GM12801 (cell line): ENCODE measurements around the gene HBD.

Source experiments
- TF ChIP-seq, protein P1 (sequence below): IDR thresholded peaks from one replicate; pipeline ENCODE4 v1.5.1; 2011; ENCODE audit warnings: control low read depth; ENCODE audit not compliant: insufficient read length; ENCODE audit errors: extremely low read depth

Gene HBD

GRCh38 chr11:5277807-5278382, 43.6 kb upstream of the HBD start:
- TF ChIP-seq, protein P1, sequence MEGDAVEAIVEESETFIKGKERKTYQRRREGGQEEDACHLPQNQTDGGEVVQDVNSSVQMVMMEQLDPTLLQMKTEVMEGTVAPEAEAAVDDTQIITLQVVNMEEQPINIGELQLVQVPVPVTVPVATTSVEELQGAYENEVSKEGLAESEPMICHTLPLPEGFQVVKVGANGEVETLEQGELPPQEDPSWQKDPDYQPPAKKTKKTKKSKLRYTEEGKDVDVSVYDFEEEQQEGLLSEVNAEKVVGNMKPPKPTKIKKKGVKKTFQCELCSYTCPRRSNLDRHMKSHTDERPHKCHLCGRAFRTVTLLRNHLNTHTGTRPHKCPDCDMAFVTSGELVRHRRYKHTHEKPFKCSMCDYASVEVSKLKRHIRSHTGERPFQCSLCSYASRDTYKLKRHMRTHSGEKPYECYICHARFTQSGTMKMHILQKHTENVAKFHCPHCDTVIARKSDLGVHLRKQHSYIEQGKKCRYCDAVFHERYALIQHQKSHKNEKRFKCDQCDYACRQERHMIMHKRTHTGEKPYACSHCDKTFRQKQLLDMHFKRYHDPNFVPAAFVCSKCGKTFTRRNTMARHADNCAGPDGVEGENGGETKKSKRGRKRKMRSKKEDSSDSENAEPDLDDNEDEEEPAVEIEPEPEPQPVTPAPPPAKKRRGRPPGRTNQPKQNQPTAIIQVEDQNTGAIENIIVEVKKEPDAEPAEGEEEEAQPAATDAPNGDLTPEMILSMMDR: no peak

GRCh38 chr11:5276697-5277096, 42.4 kb upstream of the HBD start:
- TF ChIP-seq, protein P1: no peak

DNA sequence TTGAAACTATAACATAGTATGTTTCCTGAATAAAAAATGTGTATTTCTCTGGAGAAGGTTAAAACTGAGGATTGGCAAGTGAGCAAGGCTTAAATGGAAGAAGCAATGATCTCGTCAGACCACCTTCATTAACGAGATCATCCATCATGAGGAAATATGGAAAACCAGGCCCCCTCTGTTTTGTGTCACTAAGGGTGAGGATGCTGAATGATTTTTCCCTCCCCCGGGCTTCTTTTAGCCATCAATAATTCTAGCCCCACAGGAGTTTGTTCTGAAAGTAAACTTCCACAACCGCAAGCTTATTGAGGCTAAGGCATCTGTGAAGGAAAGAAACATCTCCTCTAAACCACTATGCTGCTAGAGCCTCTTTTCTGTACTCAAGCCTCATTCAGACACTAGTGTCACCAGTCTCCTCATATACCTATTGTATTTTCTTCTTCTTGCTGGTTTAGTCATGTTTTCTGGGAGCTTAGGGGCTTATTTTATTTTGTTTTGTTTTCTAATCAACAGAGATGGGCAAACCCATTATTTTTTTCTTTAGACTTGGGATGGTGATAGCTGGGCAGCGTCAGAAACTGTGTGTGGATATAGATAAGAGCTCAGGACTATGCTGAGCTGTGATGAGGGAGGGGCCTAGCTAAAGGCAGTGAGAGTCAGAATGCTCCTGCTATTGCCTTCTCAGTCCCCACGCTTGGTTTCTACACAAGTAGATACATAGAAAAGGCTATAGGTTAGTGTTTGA, 41.3 kb upstream of the HBD start:
- TF ChIP-seq, protein P1: no peak

DNA sequence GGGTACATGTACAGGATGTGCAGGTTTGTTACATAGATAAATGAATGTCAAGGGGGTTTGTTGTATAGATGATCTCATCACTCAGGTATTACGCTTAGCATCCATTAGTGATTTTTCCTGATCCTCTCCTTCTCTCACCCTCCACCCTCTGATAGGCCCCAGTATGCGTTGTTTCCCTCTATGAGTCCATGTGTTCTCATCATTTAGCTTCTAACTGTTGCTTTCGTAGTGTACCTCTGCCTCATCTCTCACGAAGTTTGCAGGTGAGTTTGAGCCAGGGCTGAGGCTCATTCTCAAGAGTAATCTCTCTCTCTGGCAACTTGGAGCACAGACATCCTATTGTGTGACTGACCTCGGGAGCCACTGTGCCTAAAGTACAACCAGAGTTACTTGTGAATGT, 40.1 kb upstream of the HBD start:
- TF ChIP-seq, protein P1: no peak

DNA sequence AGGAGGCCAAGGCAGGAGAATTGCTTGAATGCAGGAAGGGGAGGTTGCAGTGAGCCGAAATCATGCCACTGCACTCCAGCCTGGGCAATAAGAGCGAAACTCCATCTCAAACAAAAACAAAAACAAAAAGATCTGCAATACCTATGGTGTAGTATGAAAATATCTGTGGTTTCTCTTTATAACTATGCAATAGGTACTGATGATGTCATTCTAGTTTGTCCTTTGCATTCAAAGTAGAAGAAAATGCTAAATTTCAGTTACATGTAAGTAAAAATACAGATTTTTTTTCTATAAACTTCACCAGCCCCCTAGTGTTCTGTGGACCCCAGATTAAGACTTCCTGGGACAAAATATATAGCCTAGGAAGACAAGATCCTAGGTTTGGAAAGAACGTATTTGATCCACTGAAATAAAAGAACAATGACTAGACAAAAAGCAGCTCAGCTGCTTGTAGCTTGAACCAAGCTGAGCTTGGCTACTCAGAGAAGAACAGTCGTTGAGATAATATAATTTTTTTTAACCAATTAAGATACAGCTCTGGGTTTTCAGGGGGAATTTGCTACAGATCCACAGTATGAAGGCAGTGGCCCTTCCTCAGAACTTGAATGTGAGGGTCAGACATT, 38.2 kb upstream of the HBD start:
- TF ChIP-seq, protein P1: no peak

GRCh38 chr11:5269715-5270147, 35.4 kb upstream of the HBD start, which contains the start of gene HBE1:
HBE1 (minus strand) TSS chr11:5269945; CDS start chr11:5269890, 55 bp downstream.
- TF ChIP-seq, protein P1: no peak

DNA sequence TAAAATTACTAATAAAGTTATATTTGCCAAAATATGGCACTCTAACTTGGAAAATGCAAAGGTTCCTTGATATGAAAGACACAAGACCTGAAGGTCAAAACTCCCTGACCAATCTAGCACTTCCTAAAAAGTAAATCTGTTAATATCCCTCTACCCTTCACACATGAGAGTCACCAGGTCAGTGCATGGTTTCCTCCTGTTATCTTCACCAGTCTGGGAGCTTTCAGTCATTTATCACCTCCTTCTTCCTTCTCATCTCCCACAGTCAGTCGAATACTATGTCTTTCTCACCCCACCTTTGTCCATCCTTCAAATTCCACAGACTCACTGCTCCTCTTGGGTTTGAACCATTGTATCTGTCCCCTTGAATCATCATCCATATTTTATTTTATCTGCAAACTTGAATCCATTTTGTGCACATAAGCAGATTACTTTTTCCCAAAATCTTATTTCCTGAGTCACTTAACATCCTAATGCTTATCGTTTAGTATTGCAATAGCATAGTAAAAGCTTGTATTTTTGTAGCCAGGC, 32.8 kb upstream of the HBD start:
- TF ChIP-seq, protein P1: no peak
